GM18498 (cell line): Measurements from ENCODE around the gene THAP12.

Experiments
- ATAC-seq: cut with Tn5 transposase; IDR thresholded peaks from one replicate; pipeline ENCODE4 v1.9.1; 2021; ENCODE audit warnings: mild to moderate bottlenecking, moderate library complexity; ENCODE audit not compliant: unreplicated experiment

THAP12 gene

GRCh38 chr11:76307978-76308747, 72.8 kb downstream of the THAP12 start:
- no peak for ATAC-seq

- ATAC-seq: no peak
Observed at GRCh38 chr11:76307396-76307795, 73.5 kb downstream of the THAP12 start.

- no peak for ATAC-seq
Observed at GRCh38 chr11:76303399-76303798, 77.5 kb downstream of the THAP12 start.

GRCh38 chr11:76302996-76303395, 77.9 kb downstream of the THAP12 start:
- ATAC-seq: no peak
